ENCODE data around the gene CMTR1.

CMTR1 gene

DNA sequence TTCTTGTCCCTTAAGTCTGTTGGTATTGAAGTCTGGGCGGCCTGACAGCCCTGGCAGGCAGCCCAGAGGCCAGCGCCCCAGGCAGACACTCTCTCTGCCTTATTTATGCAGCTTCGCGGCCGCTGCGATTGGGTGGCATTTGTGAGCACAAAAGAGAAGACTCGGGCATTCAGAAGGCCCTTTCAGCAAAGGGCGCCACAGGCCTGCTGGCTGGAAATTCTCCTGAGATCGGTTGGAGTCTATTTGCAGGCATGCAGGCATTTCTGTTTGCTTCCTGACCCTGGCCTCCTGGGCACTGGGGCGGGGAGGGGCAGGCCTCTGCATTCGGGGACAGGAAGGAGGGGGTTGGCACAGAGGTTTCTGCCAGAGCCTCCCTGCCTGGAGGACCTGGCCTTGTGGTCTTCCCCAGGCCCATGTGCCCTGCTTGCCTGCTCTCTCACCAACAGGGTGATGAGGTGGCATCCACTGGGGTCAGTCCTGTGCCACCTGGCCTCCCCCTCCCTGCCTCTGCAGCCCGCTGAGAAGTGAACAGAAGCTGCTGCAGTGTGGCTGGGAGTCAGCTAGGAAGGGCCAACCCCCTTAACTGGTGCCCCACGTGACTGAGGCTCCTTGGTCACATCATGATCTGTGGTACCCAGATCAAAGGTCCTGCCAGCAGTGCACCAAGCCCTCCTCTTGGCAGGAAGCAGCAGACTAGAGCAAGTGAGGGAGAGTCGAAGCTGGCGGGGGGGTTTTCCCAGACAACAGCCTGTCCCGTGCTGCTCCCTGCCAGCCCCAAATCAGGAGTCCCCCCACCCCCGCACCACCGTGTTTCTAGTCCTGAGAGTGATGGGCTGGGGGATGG lies 83.3 kb downstream of the CMTR1 start:
- Histone ChIP-seq H3K27me3 (replicated peaks) (peaks cover 15% of the 10 kb centered on the region), H3K27ac (no peak overlapping the region), H3K36me3 (replicated peaks) (no peaks in the 10 kb centered on the region), H3K4me3 (ENCODE audit: low read depth, low read length) (no peak overlapping the region)
- no peak for DNase-seq
- in situ Hi-C loops (cut with HindIII; ENCODE audit: low pct_ligation_motif_present, low sequenced_read_pairs), result no loop called here
- TF ChIP-seq, protein P1, sequence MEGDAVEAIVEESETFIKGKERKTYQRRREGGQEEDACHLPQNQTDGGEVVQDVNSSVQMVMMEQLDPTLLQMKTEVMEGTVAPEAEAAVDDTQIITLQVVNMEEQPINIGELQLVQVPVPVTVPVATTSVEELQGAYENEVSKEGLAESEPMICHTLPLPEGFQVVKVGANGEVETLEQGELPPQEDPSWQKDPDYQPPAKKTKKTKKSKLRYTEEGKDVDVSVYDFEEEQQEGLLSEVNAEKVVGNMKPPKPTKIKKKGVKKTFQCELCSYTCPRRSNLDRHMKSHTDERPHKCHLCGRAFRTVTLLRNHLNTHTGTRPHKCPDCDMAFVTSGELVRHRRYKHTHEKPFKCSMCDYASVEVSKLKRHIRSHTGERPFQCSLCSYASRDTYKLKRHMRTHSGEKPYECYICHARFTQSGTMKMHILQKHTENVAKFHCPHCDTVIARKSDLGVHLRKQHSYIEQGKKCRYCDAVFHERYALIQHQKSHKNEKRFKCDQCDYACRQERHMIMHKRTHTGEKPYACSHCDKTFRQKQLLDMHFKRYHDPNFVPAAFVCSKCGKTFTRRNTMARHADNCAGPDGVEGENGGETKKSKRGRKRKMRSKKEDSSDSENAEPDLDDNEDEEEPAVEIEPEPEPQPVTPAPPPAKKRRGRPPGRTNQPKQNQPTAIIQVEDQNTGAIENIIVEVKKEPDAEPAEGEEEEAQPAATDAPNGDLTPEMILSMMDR (IDR thresholded peaks at IDR 0.05; ENCODE audit: low read depth, low read length, missing control alignments), result no peak

DNA sequence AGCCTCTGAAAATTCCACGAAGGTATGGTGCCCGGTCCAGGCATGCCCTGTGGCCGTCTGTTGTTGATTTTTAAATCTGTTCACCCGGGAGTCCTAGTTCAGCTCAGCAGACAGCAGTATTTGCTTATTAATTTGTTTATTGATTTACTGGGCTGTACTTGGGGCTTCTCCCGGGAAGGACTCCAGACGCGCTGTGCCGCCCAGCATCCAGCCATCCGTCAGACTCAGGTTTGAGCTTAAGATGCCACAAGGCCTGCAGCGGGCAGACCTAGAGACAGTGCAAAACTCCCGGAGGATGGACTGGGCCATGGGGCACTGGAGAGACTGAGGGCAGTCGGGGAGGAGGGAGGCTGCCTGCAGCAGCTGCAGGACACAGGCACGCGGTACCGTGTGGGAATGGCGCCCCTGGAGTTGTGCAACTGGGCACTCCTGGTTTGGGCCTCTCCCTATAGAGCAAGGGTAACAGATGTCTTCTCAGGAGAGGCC lies 83.9 kb downstream of the CMTR1 start:
- in situ Hi-C loops (cut with HindIII; ENCODE audit: low pct_ligation_motif_present, low sequenced_read_pairs), result no loop called here
- H3K27me3 ChIP-seq (replicated peaks), result peaks cover 9% of the 10 kb centered on the region
- H3K4me3 ChIP-seq (ENCODE audit: low read depth, low read length), result no peak overlapping the region
- TF ChIP-seq, protein P1 (IDR thresholded peaks at IDR 0.05; ENCODE audit: low read depth, low read length, missing control alignments), result no peak
- no peak for DNase-seq
- no peaks in the 10 kb centered on the region for H3K36me3 ChIP-seq (replicated peaks)
- no peak overlapping the region for H3K27ac ChIP-seq

DNA sequence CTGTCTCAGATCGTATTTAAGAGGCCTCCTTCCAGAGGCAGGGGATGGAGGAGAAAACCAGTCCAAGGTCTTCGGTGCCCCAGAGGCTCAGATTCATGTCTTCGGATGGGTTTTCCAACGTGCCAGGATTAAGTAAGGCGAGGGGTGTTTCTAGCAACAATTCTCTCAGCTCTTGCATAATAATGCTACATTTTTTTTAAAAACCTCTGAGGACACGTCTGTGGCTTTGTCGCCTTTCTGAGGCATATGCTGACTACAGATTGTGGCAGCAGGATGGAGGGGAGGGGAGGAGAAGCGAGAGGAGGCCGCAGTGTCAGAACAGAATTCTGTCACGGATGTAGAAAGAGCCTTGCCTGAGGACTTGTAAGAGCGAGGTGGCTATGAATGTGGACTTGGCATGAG lies 84.4 kb downstream of the CMTR1 start:
- TF ChIP-seq, protein P1 (IDR thresholded peaks at IDR 0.05; ENCODE audit: low read depth, low read length, missing control alignments), result no peak
- no peaks in the 10 kb centered on the region for H3K36me3 ChIP-seq (replicated peaks)
- in situ Hi-C loops (cut with HindIII; ENCODE audit: low pct_ligation_motif_present, low sequenced_read_pairs), result no loop called here
- peaks cover 4% of the 10 kb centered on the region for H3K27me3 ChIP-seq (replicated peaks)
- H3K4me3 ChIP-seq (ENCODE audit: low read depth, low read length), result no peak overlapping the region
- no peak overlapping the region for H3K27ac ChIP-seq
- no peak for DNase-seq

DNA sequence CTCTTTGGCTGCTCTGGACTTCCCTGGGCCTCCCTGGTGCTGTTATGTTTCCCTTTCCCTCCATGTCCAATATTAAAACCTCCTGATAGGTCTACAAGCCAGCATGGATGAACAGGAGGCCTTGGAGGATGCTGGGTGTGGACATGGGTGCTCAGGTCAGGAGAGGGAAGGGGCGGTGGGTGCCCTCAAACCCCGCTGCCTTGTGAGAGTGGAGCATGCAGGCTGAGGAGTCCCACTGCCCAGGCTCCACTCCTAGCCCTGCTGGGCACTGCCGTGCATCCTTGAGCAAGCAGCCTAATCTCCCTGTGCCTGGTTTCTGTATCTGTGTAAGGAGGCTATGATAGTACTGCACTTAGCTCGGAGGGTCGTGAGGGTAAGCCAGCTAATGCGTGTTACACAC lies 85.1 kb downstream of the CMTR1 start:
- H3K27ac ChIP-seq, result no peak overlapping the region
- in situ Hi-C loops (cut with HindIII; ENCODE audit: low pct_ligation_motif_present, low sequenced_read_pairs), result no loop called here
- no peak for DNase-seq
- H3K4me3 ChIP-seq (ENCODE audit: low read depth, low read length), result no peak overlapping the region
- no peaks in the 10 kb centered on the region for H3K27me3 ChIP-seq (replicated peaks)
- H3K36me3 ChIP-seq (replicated peaks), result no peaks in the 10 kb centered on the region
- TF ChIP-seq, protein P1 (IDR thresholded peaks at IDR 0.05; ENCODE audit: low read depth, low read length, missing control alignments), result no peak

DNA sequence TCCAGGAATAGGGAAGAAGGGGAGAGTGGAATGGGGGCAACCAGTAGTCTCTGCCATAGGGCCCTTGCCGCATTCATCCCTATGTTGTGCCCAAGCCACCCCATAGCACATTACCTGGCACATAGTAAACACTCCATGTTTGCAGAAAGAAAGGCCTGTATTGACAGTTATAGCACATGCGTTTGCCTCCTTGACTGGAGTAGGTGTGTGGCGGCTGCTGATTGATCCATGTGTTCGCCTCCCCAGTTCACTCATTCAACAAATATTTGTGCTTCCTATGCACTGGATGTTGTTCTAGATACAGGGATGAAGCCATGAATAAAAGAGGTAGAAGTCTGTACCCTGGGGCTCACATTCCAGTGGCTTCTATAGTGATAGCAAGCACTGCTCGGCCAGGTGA lies 86.4 kb downstream of the CMTR1 start:
- Histone ChIP-seq H3K36me3 (replicated peaks) (no peaks in the 10 kb centered on the region), H3K27ac (no peak overlapping the region), H3K27me3 (replicated peaks) (no peaks in the 10 kb centered on the region), H3K4me3 (ENCODE audit: low read depth, low read length) (no peak overlapping the region)
- no peak for DNase-seq
- TF ChIP-seq, protein P1 (IDR thresholded peaks at IDR 0.05; ENCODE audit: low read depth, low read length, missing control alignments), result no peak
- in situ Hi-C loops (cut with HindIII; ENCODE audit: low pct_ligation_motif_present, low sequenced_read_pairs), result no loop called here
